Stimulated activated CD4-positive, alpha-beta T cell treated with anti-CD3 and anti-CD28 coated beads, Interleukin-1b, Interleukin-23, amount 100 ng/mL, for 48 hours (primary cell): ENCODE measurements around the gene DGCR2.
"Not testable (repeated sequence)": the region's sequence is repeated elsewhere in the genome, so short reads cannot be mapped to it uniquely, and the experiment has no call there.

Source experiments
- DNase-seq: peaks from one replicate; pipeline ENCODE4 v3.0.0-alpha.2; 2020

DGCR2 gene

GRCh38 chr22:19056951-19057401, 65.2 kb downstream of the DGCR2 start:
- DNase-seq: no peak

GRCh38 chr22:19055801-19056200, 66.4 kb downstream of the DGCR2 start:
- DNase-seq: no peak

GRCh38 chr22:19052941-19053541, 69.2 kb downstream of the DGCR2 start:
- DNase-seq: no peak

- DNase-seq: no peak
Observed at GRCh38 chr22:19051381-19052072, 70.7 kb downstream of the DGCR2 start.

- DNase-seq: not testable (repeated sequence)
Observed at GRCh38 chr22:19050847-19051246, 71.4 kb downstream of the DGCR2 start.

- DNase-seq: no peak
Observed at GRCh38 chr22:19050117-19050516, 72.1 kb downstream of the DGCR2 start.

- DNase-seq: no peak
Observed at GRCh38 chr22:19048531-19048930, 73.7 kb downstream of the DGCR2 start.

- DNase-seq: no peak
Observed at GRCh38 chr22:19047993-19048392, 74.2 kb downstream of the DGCR2 start.

GRCh38 chr22:19046719-19047609, 75.2 kb downstream of the DGCR2 start:
- no peak for DNase-seq

GRCh38 chr22:19046287-19046686, 75.9 kb downstream of the DGCR2 start:
- DNase-seq: no peak

- no peak for DNase-seq
Observed at GRCh38 chr22:19045094-19045493, 77.1 kb downstream of the DGCR2 start.

GRCh38 chr22:19044381-19044780, 77.8 kb downstream of the DGCR2 start:
- no peak for DNase-seq

- DNase-seq: no peak
Observed at GRCh38 chr22:19043121-19044085, 78.8 kb downstream of the DGCR2 start.

GRCh38 chr22:19042285-19043120, 79.7 kb downstream of the DGCR2 start:
- no peak for DNase-seq

GRCh38 chr22:19041704-19042074, 80.5 kb downstream of the DGCR2 start:
- DNase-seq: no peak

- no peak for DNase-seq
Observed at GRCh38 chr22:19040888-19041703, 81.1 kb downstream of the DGCR2 start.

GRCh38 chr22:19040391-19040861, 81.8 kb downstream of the DGCR2 start:
- no peak for DNase-seq

- no peak for DNase-seq
Observed at GRCh38 chr22:19039796-19040280, 82.4 kb downstream of the DGCR2 start.

- no peak for DNase-seq
Observed at GRCh38 chr22:19039448-19039780, 82.8 kb downstream of the DGCR2 start.

- no peak for DNase-seq
Observed at GRCh38 chr22:19038728-19039447, 83.3 kb downstream of the DGCR2 start.
